Measurements from ENCODE around the gene UBE2G1. TPM values are rescaled to one million over a fixed set of nuclear protein-coding genes. Genes with fewer than 3 reads are reported as not detected.

Gene UBE2G1
- total and polyA plus RNA-seq, 2 of the 13 experiments (the other 11 are each of a cell fraction or from before 2014, with no cell fraction given) = 27.9 to 42.6 TPM

DNA sequence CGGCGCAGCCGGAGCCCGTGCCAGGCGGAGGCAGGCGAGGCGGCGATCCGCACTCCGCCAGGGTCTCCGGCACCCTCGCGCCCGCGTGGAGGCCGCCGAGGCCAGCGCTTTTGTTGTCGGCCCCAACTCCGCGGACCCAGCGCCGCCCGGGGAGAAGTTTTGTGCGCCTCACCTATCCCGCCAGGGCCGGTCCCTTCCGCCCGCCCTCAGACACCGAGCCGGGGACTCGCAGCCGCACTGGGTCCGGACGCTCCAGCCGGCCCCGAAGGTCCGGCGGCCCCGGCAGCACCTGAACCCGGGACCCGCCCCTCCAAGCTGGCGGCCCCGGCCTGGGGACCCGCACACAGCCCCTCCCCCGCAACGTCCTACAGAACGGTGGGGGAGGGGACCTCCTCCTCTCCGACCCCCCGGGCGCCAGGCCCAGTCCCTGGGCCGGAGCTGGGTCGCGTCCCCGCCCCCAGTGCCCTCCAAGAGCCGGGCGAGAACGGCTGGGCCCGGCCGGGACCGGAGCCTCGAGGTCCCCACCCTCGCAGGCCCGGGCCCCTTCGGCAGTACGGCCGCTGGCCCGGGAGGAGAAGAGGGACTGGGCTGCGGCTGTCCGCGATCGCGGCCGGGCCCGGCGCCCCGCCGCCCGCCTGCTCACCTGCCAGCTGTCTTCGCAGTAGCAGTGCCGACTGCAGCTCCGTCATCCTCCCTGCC is 698 bp downstream of the UBE2G1 start (continued):
- TF ChIP-seq, protein P1, sequence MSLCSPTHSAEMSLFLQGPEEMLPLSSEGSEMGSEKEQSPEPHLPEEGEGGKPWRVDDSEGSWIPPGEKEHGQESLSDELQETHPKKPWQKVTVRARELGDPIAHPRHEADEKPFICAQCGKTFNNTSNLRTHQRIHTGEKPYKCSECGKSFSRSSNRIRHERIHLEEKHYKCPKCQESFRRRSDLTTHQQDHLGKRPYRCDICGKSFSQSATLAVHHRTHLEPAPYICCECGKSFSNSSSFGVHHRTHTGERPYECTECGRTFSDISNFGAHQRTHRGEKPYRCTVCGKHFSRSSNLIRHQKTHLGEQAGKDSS (CRISPR knock-in tag; IDR thresholded peaks at IDR 0.05; ENCODE audit: borderline replicate concordance, low read depth) = no peak
- TF ChIP-seq GATAD1 (CRISPR knock-in tag; IDR thresholded peaks at IDR 0.05) = no peak
- no peak for TF ChIP-seq THYN1 (CRISPR knock-in tag; IDR thresholded peaks at IDR 0.05; ENCODE audit: borderline replicate concordance, low read depth)
- no peak for TF ChIP-seq SALL2 (CRISPR knock-in tag; IDR thresholded peaks at IDR 0.05)
- TF ChIP-seq RAD21 (CRISPR knock-in tag; IDR thresholded peaks at IDR 0.05) = 0 out of 2 replicates have a peak, but pooled peaks have one; percentile 1
- TF ChIP-seq SSRP1 (CRISPR knock-in tag; IDR thresholded peaks at IDR 0.05) = no peak
- TF ChIP-seq, protein P2, sequence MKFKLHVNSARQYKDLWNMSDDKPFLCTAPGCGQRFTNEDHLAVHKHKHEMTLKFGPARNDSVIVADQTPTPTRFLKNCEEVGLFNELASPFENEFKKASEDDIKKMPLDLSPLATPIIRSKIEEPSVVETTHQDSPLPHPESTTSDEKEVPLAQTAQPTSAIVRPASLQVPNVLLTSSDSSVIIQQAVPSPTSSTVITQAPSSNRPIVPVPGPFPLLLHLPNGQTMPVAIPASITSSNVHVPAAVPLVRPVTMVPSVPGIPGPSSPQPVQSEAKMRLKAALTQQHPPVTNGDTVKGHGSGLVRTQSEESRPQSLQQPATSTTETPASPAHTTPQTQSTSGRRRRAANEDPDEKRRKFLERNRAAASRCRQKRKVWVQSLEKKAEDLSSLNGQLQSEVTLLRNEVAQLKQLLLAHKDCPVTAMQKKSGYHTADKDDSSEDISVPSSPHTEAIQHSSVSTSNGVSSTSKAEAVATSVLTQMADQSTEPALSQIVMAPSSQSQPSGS (CRISPR knock-in tag; IDR thresholded peaks at IDR 0.05) = no peak
- TF ChIP-seq TEAD2 (CRISPR knock-in tag; IDR thresholded peaks at IDR 0.05) = 0 out of 2 replicates have a peak, but pooled peaks have one; percentile 47
- TF ChIP-seq ZNF251 (CRISPR knock-in tag; IDR thresholded peaks at IDR 0.05) = no peak
- peak; percentile 74 for TF ChIP-seq AGO2 (optimal IDR thresholded peaks at IDR 0.05; ENCODE audit: low read depth, low read length)
- no peak for TF ChIP-seq ZNF510 (CRISPR knock-in tag; IDR thresholded peaks at IDR 0.05; ENCODE audit: low read depth)
- TF ChIP-seq ZNF17 (CRISPR knock-in tag; IDR thresholded peaks at IDR 0.05) = no peak
- TF ChIP-seq EED (CRISPR knock-in tag; IDR thresholded peaks at IDR 0.05) = no peak
- no peak for TF ChIP-seq SMYD3 (CRISPR knock-in tag; IDR thresholded peaks at IDR 0.05)
- no peak for TF ChIP-seq HDAC2 (CRISPR knock-in tag; IDR thresholded peaks at IDR 0.05)
- TF ChIP-seq ZSCAN22 (CRISPR knock-in tag; IDR thresholded peaks at IDR 0.05) = no peak
- TF ChIP-seq ZXDC (CRISPR knock-in tag; IDR thresholded peaks at IDR 0.05) = no peak
- peak; percentile 8; the same call in 1 of the 2 replicates for TF ChIP-seq ZSCAN25 (CRISPR knock-in tag; IDR thresholded peaks at IDR 0.05)
- no peak for TF ChIP-seq ETV6 (CRISPR knock-in tag; conservative IDR thresholded peaks at IDR 0.05)
- TF ChIP-seq ZNF614 (CRISPR knock-in tag; IDR thresholded peaks at IDR 0.05; ENCODE audit: borderline replicate concordance) = no peak
- TF ChIP-seq ZNF772 (CRISPR knock-in tag; IDR thresholded peaks at IDR 0.05) = no peak
- TF ChIP-seq ZNF746 (CRISPR knock-in tag; IDR thresholded peaks at IDR 0.05) = no peak
- 0 out of 2 replicates have a peak, but pooled peaks have one; percentile 30 for TF ChIP-seq GLI4 (CRISPR knock-in tag; IDR thresholded peaks at IDR 0.05; ENCODE audit: borderline replicate concordance)
- TF ChIP-seq KDM2A (CRISPR knock-in tag; IDR thresholded peaks at IDR 0.05; ENCODE audit: borderline replicate concordance, low read depth) = 0 out of 2 replicates have a peak, but pooled peaks have one; percentile 6
- no peak for TF ChIP-seq KAT8 (CRISPR knock-in tag; IDR thresholded peaks at IDR 0.05)

Data from HepG2 (cell line).